ENCODE results near the gene NFATC2IP.

GRCh38 chr16:28964072-28964471, 13.3 kb downstream of the NFATC2IP start:
- no peak for TF ChIP-seq CTCF (IDR thresholded peaks at IDR 0.05)
- no peak for TF ChIP-seq POLR2A (IDR thresholded peaks at IDR 0.05)
